ENCODE data around the gene SEC22A. TPM values are rescaled to one million over a fixed set of nuclear protein-coding genes. Genes with fewer than 3 reads are reported as not detected.

SEC22A gene
- total RNA-seq, 1 experiment from 2014 or later: 60.7 TPM

- DNase-seq (ENCODE audit: low read depth): no peak
These were observed 103.4 kb downstream of the SEC22A start for GRCh38 chr3:123305192-123305591.

GRCh38 chr3:123307064-123307463, 105.3 kb downstream of the SEC22A start:
- no peak for DNase-seq (ENCODE audit: low read depth)

GRCh38 chr3:123310186-123310585, 108.4 kb downstream of the SEC22A start:
- no peak for DNase-seq (ENCODE audit: low read depth)

GRCh38 chr3:123310741-123311140, 109.0 kb downstream of the SEC22A start:
- no peak for DNase-seq (ENCODE audit: low read depth)

- no peak for DNase-seq (ENCODE audit: low read depth)
These were observed 109.5 kb downstream of the SEC22A start for GRCh38 chr3:123311201-123311600.

- no peak for DNase-seq (ENCODE audit: low read depth)
These were observed 110.9 kb downstream of the SEC22A start for GRCh38 chr3:123312331-123313265.

- no peak for DNase-seq (ENCODE audit: low read depth)
These were observed 112.1 kb downstream of the SEC22A start for GRCh38 chr3:123313889-123314288.

GRCh38 chr3:123314359-123315270, 112.9 kb downstream of the SEC22A start:
- DNase-seq (ENCODE audit: low read depth): no peak

GRCh38 chr3:123315271-123315595, 113.5 kb downstream of the SEC22A start:
- no peak for DNase-seq (ENCODE audit: low read depth)

GRCh38 chr3:123317716-123318115, 116.0 kb downstream of the SEC22A start:
- DNase-seq (ENCODE audit: low read depth): no peak

- no peak for DNase-seq (ENCODE audit: low read depth)
These were observed 116.6 kb downstream of the SEC22A start for GRCh38 chr3:123318374-123318773.

GRCh38 chr3:123319760-123320159, 118.0 kb downstream of the SEC22A start:
- DNase-seq (ENCODE audit: low read depth): no peak

- no peak for DNase-seq (ENCODE audit: low read depth)
These were observed 118.5 kb downstream of the SEC22A start for GRCh38 chr3:123320221-123320620.

- DNase-seq (ENCODE audit: low read depth): no peak
These were observed 120.1 kb downstream of the SEC22A start for GRCh38 chr3:123321806-123322205.

GRCh38 chr3:123322866-123323265, 121.1 kb downstream of the SEC22A start:
- DNase-seq (ENCODE audit: low read depth): no peak

Other genes with a start within 250 kb of the SEC22A start
- not detected in 2 replicates for gene SEMA5B, start 174.2 kb upstream of the SEC22A start, total RNA-seq (2014; rRNA removed; shearing (Covaris generic))
- gene PDIA5, start 134.9 kb upstream of the SEC22A start, total RNA-seq (2014; rRNA removed; shearing (Covaris generic)): 31.2 and 33.1 TPM in 2 replicates
- 0.10 TPM in 1 of 2 replicates, not detected in the other for gene ADCY5, start 247.1 kb downstream of the SEC22A start, total RNA-seq (2014; rRNA removed; shearing (Covaris generic))